Measurements from ENCODE around the gene FAM72B.
"Not testable (repeated sequence)": the region's sequence is repeated elsewhere in the genome, so short reads cannot be mapped to it uniquely, and the experiment has no call there.

DNA sequence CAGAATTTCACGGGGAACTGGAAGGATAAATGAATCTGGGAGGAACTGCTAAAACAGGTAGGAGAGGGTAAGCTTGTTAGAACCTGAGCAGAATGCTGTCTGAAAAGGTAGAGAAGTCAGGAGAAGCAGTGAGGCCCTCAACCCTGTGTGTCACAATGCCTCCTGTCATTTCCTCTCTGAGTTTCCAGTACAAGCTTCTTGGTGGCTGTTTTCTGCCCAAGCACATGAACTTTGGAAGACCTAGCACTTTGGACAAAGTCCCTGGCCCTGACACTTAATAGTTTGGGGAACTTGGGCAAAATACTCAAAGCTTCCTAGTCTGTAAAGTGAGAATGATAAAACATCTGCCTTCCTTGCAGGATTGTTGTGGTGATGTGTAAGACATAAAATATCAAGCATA is 52.6 kb downstream of the FAM72B start:
- TF ChIP-seq, protein P1, sequence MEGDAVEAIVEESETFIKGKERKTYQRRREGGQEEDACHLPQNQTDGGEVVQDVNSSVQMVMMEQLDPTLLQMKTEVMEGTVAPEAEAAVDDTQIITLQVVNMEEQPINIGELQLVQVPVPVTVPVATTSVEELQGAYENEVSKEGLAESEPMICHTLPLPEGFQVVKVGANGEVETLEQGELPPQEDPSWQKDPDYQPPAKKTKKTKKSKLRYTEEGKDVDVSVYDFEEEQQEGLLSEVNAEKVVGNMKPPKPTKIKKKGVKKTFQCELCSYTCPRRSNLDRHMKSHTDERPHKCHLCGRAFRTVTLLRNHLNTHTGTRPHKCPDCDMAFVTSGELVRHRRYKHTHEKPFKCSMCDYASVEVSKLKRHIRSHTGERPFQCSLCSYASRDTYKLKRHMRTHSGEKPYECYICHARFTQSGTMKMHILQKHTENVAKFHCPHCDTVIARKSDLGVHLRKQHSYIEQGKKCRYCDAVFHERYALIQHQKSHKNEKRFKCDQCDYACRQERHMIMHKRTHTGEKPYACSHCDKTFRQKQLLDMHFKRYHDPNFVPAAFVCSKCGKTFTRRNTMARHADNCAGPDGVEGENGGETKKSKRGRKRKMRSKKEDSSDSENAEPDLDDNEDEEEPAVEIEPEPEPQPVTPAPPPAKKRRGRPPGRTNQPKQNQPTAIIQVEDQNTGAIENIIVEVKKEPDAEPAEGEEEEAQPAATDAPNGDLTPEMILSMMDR (IDR thresholded peaks at IDR 0.05 in 2 of 3, conservative IDR thresholded peaks at IDR 0.05 in 1 of 3; ENCODE audit: control insufficient read depth in 2 of 3, extremely low read depth in 1 of 3, insufficient read depth in 1 of 3, low read depth in 3 of 3, low read length in 3 of 3) = not testable (repeated sequence)
- TF ChIP-seq NR2C1 (IDR thresholded peaks at IDR 0.05); EP300 (IDR thresholded peaks at IDR 0.05; ENCODE audit: borderline replicate concordance in 1 of 2, control insufficient read depth in 1 of 2, low read depth in 2 of 2, low read length in 2 of 2); YY1 (IDR thresholded peaks at IDR 0.05; ENCODE audit: low read depth, low read length); PML (IDR thresholded peaks at IDR 0.05; ENCODE audit: low read length); POLR2A (IDR thresholded peaks at IDR 0.05; ENCODE audit: low read depth, low read length); POLR2AphosphoS2 (IDR thresholded peaks at IDR 0.05; ENCODE audit: low read depth, low read length); GABPA (IDR thresholded peaks at IDR 0.05; ENCODE audit: low read depth); CEBPB (IDR thresholded peaks at IDR 0.05; ENCODE audit: borderline replicate concordance in 1 of 2, low read depth in 2 of 2, low read length in 2 of 2); MEF2B (IDR thresholded peaks at IDR 0.05; ENCODE audit: partially characterized antibody, poor library complexity, severe bottlenecking); EZH2 (IDR thresholded peaks at IDR 0.05; ENCODE audit: borderline replicate concordance, control insufficient read depth, low read depth, low read length); MYC (IDR thresholded peaks at IDR 0.05; ENCODE audit: insufficient read depth, insufficient read length, insufficient replicate concordance, low read length, severe bottlenecking); REST (IDR thresholded peaks at IDR 0.05; ENCODE audit: low read depth, low read length): not testable (repeated sequence)
- TF ChIP-seq, protein P2, sequence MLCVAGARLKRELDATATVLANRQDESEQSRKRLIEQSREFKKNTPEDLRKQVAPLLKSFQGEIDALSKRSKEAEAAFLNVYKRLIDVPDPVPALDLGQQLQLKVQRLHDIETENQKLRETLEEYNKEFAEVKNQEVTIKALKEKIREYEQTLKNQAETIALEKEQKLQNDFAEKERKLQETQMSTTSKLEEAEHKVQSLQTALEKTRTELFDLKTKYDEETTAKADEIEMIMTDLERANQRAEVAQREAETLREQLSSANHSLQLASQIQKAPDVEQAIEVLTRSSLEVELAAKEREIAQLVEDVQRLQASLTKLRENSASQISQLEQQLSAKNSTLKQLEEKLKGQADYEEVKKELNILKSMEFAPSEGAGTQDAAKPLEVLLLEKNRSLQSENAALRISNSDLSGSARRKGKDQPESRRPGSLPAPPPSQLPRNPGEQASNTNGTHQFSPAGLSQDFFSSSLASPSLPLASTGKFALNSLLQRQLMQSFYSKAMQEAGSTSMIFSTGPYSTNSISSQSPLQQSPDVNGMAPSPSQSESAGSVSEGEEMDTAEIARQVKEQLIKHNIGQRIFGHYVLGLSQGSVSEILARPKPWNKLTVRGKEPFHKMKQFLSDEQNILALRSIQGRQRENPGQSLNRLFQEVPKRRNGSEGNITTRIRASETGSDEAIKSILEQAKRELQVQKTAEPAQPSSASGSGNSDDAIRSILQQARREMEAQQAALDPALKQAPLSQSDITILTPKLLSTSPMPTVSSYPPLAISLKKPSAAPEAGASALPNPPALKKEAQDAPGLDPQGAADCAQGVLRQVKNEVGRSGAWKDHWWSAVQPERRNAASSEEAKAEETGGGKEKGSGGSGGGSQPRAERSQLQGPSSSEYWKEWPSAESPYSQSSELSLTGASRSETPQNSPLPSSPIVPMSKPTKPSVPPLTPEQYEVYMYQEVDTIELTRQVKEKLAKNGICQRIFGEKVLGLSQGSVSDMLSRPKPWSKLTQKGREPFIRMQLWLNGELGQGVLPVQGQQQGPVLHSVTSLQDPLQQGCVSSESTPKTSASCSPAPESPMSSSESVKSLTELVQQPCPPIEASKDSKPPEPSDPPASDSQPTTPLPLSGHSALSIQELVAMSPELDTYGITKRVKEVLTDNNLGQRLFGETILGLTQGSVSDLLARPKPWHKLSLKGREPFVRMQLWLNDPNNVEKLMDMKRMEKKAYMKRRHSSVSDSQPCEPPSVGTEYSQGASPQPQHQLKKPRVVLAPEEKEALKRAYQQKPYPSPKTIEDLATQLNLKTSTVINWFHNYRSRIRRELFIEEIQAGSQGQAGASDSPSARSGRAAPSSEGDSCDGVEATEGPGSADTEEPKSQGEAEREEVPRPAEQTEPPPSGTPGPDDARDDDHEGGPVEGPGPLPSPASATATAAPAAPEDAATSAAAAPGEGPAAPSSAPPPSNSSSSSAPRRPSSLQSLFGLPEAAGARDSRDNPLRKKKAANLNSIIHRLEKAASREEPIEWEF (IDR thresholded peaks at IDR 0.05; ENCODE audit: insufficient replicate concordance, low read depth, low read length) = not testable (repeated sequence)
